Right lobe of liver (tissue), 6 donors: ENCODE data around the gene CFAP61. TPM values are rescaled to one million over a fixed set of nuclear protein-coding genes. Genes with fewer than 3 reads are reported as not detected.

ENCODE experiments used
- ATAC-seq, 4 donors: fragments of 200-7000 bp; cut with Tn5 transposase; one replicate each; pipeline ENCODE4 v1.9.1; 2020; ENCODE audit warnings: mild to moderate bottlenecking in 4 of 4, moderate library complexity in 4 of 4
- DNase-seq, 3 donors: peaks; one replicate each; pipeline ENCODE4 v3.0.0-alpha.2; 2020
- H3K27ac ChIP-seq, 3 donors: fragments of 200-600 bp; one replicate each; pipeline ENCODE4 v1.8.0; 2022
- H3K27me3 ChIP-seq, 2 donors: fragments of 200-600 bp; one replicate each; pipeline ENCODE4 v1.8.0; 2022
- H3K36me3 ChIP-seq, 4 donors: fragments of 200-600 bp; sonication (generic) in 1 of 4; one replicate each; pipeline versions ENCODE4 v1.5.1 to v1.8.0; 2017 to 2022; ENCODE audit warnings: control low read depth in 1 of 4
- H3K4me1 ChIP-seq, 4 donors: fragments of 200-600 bp; sonication (generic) in 1 of 4; one replicate each; pipeline versions ENCODE4 v1.5.1 to v1.8.0; 2017 to 2022; ENCODE audit warnings: control low read depth in 1 of 4
- H3K4me3 ChIP-seq, 3 donors: fragments of 200-600 bp; one replicate each; pipeline ENCODE4 v1.8.0; 2022
- H3K9me3 ChIP-seq, 4 donors: fragments of 200-600 bp; sonication (generic) in 1 of 4; one replicate each; pipeline versions ENCODE4 v1.5.1 to v1.8.0; 2017 to 2022; ENCODE audit warnings: control low read depth in 1 of 4
- POLR2A ChIP-seq: fragments of 450-650 bp; IDR thresholded peaks from one replicate; pipeline ENCODE4 v1.6.1; 2017; ENCODE audit warnings: antibody characterized with exemption, mild to moderate bottlenecking
- WGBS: methylation state at CpG from one replicate; pipeline ENCODE4 v1.1.6; 2018; ENCODE audit warnings: low coverage, low lambda C conversion rate; ENCODE audit not compliant: insufficient coverage; ENCODE audit errors: missing lambda C conversion rate; 5-methylcytosine and 5-hydroxymethylcytosine counted together
- intact Hi-C, 2 donors: fragments of 100-400 bp; cut with DNase I; formaldehyde crosslinking; loops; one replicate each; pipeline versions ENCODE4 v1.11.2 to v1.14.1; 2022
- total RNA-seq, 6 experiments: library from RNA; depleted of rRNA in 2 of 6; stranded (reverse); fragments of >200 nt in 2 of 6; fragmentation: NEBNext Ultra II Directional in 3 of 6; extraction: Animal tissue kit (Norgen Biotek cat#: 25700) in 3 of 6; gene quantifications; one replicate each; pipeline versions ENCODE4 v1.1.0 to v1.2.4, GENCODE V29; 2016 to 2023
- TF ChIP-seq, protein P1 (sequence below), 4 donors: fragments of 200-600 bp in 3 of 4; fragments of 450-650 bp in 1 of 4; IDR thresholded peaks; one replicate each; pipeline versions ENCODE4 v1.5.1 to v1.8.0; 2016 to 2022; ENCODE audit warnings: antibody characterized with exemption in 4 of 4, mild to moderate bottlenecking in 2 of 4
- donor health status: DM: no; HTN: yes; CAD: no.
- donor health status: DM: no; HTN: no; CAD: no.
- donor health status: DM: no; HTN: no; CAD: no.
- donor health status: DM: no; HTN: yes; CAD: no.
- donor health status: DM: no; HTN: yes; CAD: no.

Gene CFAP61
- total RNA-seq, 6 experiments from 2014 or later = not detected

- WGBS = 72% methylated on average over 8 of the region's 8 CpGs
- no peak overlapping the region for H3K4me3 ChIP-seq
- DNase-seq (no peak), ATAC-seq (no peak)
- no peak for TF ChIP-seq POLR2A
- TF ChIP-seq, protein P1, sequence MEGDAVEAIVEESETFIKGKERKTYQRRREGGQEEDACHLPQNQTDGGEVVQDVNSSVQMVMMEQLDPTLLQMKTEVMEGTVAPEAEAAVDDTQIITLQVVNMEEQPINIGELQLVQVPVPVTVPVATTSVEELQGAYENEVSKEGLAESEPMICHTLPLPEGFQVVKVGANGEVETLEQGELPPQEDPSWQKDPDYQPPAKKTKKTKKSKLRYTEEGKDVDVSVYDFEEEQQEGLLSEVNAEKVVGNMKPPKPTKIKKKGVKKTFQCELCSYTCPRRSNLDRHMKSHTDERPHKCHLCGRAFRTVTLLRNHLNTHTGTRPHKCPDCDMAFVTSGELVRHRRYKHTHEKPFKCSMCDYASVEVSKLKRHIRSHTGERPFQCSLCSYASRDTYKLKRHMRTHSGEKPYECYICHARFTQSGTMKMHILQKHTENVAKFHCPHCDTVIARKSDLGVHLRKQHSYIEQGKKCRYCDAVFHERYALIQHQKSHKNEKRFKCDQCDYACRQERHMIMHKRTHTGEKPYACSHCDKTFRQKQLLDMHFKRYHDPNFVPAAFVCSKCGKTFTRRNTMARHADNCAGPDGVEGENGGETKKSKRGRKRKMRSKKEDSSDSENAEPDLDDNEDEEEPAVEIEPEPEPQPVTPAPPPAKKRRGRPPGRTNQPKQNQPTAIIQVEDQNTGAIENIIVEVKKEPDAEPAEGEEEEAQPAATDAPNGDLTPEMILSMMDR (IDR thresholded peaks at IDR 0.05) = no peak
- H3K9me3 ChIP-seq = no peaks in the 10 kb centered on the region
- no peak overlapping the region for H3K27ac ChIP-seq
- no peaks in the 10 kb centered on the region for H3K4me1 ChIP-seq
- H3K36me3 ChIP-seq = no peaks in the 10 kb centered on the region
- no peaks in the 10 kb centered on the region for H3K27me3 ChIP-seq
- intact Hi-C loops = no loop called here
Observed at GRCh38 chr20:20251836-20252235, 199.5 kb downstream of the CFAP61 start.

DNA sequence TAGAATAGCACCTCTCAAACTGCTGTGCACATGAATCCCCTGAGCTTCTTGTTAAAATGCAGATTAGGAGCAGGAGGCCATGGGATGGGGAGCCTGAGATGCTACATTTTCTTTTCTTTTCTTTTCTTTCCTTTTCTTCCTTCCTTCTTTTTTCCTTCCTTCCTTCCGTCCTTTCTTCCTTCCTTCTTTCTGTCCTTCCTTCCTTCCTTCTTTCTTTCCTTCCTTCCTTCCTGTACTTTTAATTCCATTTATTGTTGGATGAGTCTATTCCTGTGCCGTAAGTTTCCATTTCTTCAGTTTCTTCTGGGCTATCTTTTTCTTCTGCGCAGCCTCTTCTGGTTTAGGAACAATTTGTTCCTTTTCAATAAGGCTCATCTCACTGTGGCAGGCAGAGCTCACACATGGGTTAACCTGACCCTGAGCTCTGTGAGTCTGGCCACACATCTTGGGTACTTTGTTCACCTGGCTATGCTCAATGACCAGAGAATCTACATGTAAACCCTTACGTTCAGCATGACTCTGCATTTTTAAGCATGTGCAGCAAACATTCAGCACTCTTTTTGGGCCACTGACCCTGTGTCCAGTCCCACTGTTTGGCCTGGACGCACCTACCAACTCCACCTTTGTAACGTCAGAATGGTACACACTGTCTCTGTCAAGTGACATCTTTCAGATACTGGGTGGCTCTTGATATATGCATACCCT lies 200.9 kb downstream of the CFAP61 start:
- Histone ChIP-seq H3K27ac (no peak overlapping the region), H3K27me3 (no peaks in the 10 kb centered on the region), H3K36me3 (no peaks in the 10 kb centered on the region), H3K4me3 (no peak overlapping the region), H3K4me1 (no peaks in the 10 kb centered on the region), H3K9me3 (no peaks in the 10 kb centered on the region)
- DNase-seq (no peak), ATAC-seq (no peak)
- 39% methylated on average over 6 of the region's 6 CpGs for WGBS
- TF ChIP-seq POLR2A = no peak
- TF ChIP-seq, protein P1 (IDR thresholded peaks at IDR 0.05) = no peak
- intact Hi-C loops = no loop called here

GRCh38 chr20:20253744-20254330 lies 201.5 kb downstream of the CFAP61 start:
- intact Hi-C loops = no loop called here
- Histone ChIP-seq H3K4me3 (no peak overlapping the region), H3K4me1 (no peaks in the 10 kb centered on the region), H3K27me3 (no peaks in the 10 kb centered on the region), H3K27ac (no peak overlapping the region), H3K36me3 (no peaks in the 10 kb centered on the region), H3K9me3 (no peaks in the 10 kb centered on the region)
- ATAC-seq (no peak), DNase-seq (no peak)
- 41% methylated on average over 5 of the region's 6 CpGs for WGBS
- TF ChIP-seq, protein P1 (IDR thresholded peaks at IDR 0.05) = no peak
- no peak for TF ChIP-seq POLR2A

- Histone ChIP-seq H3K4me3 (no peak overlapping the region), H3K36me3 (no peaks in the 10 kb centered on the region), H3K9me3 (no peaks in the 10 kb centered on the region), H3K27ac (no peak overlapping the region), H3K4me1 (no peaks in the 10 kb centered on the region), H3K27me3 (no peaks in the 10 kb centered on the region)
- TF ChIP-seq POLR2A = no peak
- TF ChIP-seq, protein P1 (IDR thresholded peaks at IDR 0.05) = no peak
- peak in 3 of 4 donors; percentile 33 to 59 (median 52) for ATAC-seq
- intact Hi-C loops = no loop called here
- WGBS = 42% methylated on average over 3 of the region's 3 CpGs
- DNase-seq = no peak
Observed at GRCh38 chr20:20255099-20255498, 202.8 kb downstream of the CFAP61 start.
